GM18526 (cell line): ENCODE data around the gene EFEMP2.
A peak's percentile ranks its signal among the peaks of the same experiment; 100 is the strongest.

Experiments used
- POLR2A ChIP-seq: IDR thresholded peaks from 3 replicates; pipeline ENCODE4 v1.6.1; 2011; ENCODE audit not compliant: insufficient read length; ENCODE audit errors: extremely low read depth

Gene EFEMP2

DNA sequence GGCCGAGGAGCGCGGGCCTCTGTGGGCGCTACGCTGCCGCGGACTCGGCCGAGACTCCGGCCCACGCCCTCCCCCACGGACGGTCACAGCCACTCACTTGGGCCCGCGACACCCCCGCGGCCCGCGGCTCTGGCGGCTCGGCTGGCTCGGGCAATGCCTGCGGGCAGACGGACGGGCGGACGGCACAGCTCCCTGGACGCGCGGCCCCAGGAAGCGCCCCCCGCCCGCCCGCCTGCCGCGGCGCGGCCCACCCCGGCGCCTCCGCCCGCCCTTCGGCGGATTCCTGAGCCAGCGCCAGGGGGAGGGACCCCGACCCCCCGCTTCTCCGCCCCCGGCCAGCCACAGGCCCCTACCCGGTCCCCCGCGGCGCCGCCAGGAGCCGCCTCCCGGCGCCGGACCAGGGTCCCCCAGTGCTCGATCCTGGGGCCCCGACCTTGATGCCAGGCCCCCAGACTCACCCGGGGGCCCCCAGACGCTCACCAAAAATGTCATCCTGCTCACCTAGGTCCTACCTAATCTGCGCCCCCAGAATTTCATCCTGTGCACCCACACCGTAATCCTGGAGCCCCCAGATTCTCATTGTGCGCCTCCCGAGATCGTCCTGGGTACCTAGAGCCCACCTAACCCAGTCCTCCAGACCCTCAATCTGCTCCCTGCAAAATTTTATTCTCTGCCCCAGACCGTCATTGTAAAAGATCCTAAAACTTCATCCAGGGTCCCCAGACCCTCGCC is at the start of gene EFEMP2:
TSS of gene EFEMP2 (minus strand) at position 215 of the 732 bp plus-strand sequence. CDS start 446 bp downstream, outside the sequence.
- no peak for TF ChIP-seq POLR2A

DNA sequence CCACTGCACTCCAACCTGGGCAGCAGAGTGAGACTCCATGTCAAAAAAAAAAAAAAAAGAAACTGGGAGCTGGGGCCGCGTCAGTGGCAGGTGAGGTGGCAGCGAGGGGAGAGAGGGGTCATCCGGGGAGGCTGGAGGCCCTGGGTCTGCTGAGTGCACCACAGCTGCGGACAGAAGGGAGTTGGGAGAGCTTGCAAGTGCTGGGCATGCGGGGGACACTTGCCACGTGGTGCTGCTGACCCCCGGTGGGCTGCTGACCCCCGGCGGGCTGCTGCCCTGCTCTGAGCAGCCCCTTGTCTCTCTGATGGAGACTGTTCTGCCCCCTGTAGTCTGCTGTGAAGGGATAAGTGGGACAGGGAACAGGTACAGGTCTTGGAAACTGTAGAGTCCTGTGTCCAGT is 49.3 kb upstream of the EFEMP2 start:
- TF ChIP-seq POLR2A = no peak

DNA sequence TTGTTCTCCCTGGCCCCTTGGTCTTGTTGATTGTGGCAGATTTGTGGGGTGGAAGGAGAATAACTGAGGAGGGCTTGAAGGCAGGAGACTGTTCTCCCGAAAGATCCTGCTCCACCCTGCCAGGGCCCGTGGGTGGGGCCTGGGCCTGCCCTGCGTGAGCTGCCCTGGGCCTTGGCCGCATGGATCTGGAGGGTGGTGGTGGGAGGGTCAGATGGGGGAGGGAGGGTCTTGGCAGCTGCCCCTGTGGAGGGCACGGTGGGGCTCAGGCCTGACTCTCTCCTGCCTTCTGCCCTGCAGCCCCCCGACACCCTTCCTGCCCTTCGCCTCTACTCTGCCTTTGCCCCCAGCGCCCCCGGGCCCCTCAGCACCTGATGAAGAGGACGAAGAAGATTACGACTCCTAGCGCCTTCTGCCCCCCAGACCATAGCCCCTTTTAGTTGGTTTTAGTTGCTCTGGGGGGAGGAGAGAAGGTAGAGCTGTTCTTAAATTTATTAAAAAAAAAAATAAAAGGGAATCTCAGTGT is 48.5 kb upstream of the EFEMP2 start:
- TF ChIP-seq POLR2A = no peak

DNA sequence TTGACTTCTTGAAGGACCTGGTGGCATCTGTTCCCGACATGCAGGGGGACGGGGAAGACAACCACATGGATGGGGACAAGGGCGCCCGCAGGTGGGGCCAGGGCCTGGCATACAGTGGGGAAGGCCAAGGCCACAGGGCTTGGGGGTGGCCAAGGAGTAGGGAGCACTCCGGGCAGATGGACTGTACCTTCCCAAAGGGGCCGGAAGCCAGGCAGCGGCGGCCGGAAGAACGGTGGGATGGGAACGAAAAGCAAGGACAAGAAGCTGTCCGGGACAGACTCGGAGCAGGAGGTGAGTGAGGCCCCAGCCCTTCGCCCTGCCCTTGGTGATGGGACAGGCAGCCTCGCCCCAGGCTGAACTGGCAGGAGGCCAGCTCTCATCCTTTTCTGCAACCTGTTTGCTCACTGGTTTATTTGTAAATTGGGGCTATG is 47.8 kb upstream of the EFEMP2 start:
- TF ChIP-seq POLR2A = no peak

DNA sequence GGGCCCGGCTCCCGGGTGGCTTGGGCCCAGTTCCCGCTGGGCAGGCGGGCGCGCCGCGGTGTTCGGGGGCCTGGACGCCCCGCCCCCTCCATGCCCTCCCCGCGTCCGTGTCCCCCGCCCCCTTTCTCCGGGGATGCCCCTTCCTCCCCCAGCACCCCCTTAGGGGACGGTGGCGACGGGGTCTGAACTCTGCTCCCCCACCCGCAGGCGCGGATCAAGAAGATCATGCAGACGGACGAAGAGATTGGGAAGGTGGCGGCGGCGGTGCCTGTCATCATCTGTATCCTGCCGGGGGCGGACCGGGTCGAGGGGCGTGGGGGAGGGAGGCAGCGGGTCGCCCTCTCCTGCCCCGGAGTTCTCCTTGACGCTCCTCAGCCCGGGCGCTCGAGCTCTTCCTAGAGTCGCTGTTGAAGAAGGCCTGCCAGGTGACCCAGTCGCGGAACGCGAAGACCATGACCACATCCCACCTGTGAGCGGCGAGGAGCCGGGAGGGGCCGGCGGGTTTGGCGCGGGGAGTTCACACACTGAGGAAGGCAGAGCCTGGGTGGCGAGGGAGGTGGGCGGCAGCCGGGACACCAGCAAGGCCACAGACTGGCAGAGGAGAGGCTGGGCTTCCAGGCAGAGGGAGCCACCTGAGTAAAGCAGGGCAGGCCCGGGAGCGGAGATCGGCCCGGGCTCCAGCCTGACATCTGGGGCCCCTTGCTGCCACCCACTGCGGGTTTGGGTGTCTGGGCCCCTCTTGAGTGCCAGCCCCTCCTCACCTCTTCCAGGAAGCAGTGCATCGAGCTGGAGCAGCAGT is 47.2 kb upstream of the EFEMP2 start:
- no peak for TF ChIP-seq POLR2A

DNA sequence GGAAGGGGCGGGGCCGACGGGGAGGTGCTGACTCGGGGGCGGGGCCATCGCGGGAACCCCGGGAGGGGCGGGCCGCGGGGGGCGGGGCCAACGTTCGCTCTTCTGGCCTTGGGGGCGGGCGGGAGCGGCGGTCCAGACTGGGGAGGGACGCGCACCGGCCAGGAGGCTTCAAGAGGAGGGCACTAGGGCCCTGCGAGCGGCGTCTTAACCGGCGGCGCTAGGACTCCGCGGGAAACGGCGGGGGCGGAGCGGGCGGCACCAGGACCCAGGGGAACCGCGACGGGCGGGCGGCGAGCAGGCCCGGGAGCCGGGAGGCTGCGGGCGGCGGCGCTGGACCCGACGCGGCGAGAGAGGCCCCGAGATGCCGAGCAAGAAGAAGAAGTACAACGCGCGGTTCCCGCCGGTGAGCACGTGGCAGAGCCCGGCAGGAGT is 46.6 kb upstream of the EFEMP2 start, which contains the start of gene DRAP1:
TSS of gene DRAP1 (plus strand) at position 286 of the 432 bp plus-strand sequence. CDS start at position 362, 76 bp downstream.
- no peak for TF ChIP-seq POLR2A

DNA sequence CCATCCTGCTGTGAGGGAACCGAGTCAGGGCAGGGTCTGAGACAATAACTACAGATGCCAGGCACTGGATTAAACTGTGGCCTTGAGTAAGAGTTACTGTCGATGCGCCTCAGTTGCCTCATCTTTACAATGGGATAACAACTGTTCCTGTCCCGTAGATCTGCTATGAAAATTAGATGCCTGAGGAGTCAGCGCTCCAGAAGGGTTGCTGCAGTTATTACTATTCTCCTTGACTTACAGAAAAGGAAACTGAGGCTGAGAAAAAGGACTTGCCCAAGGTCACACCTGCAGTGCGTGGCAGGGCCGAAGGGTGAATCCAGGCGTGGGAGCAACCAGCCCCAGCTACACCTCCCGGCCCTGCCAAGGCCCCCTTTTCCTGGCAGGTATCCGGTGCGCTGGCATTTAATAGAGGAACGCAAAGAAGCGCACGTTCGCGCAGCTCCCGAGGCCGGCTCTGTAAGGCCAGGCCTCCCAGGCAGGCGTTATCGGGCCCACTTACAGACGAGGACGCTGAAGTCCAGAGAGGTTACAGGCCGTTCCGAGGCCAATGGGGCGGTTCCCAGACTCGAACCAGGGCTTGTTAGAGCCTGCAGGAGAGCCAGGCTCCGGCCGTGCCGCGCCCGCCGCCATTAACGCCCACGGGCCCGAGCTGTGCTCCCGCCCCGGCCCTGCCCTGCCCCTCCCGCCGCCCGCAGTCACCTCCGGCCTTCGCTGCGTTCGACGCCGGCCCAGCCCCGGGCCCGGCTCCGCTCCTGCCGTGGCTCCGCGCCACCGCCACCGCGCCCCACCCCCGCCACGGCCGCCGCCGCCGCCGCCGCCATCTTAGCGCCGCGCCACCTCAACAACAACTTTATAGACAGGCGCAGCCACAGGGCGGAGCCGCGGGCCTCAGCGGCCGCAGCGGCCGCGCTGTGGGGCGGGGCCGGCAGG is 45.9 kb upstream of the EFEMP2 start, which contains the start of gene C11orf68:
TSS of gene C11orf68 (minus strand) at position 852 of the 930 bp plus-strand sequence. CDS start at position 821, 31 bp downstream.
- peak; percentile 73 for TF ChIP-seq POLR2A

DNA sequence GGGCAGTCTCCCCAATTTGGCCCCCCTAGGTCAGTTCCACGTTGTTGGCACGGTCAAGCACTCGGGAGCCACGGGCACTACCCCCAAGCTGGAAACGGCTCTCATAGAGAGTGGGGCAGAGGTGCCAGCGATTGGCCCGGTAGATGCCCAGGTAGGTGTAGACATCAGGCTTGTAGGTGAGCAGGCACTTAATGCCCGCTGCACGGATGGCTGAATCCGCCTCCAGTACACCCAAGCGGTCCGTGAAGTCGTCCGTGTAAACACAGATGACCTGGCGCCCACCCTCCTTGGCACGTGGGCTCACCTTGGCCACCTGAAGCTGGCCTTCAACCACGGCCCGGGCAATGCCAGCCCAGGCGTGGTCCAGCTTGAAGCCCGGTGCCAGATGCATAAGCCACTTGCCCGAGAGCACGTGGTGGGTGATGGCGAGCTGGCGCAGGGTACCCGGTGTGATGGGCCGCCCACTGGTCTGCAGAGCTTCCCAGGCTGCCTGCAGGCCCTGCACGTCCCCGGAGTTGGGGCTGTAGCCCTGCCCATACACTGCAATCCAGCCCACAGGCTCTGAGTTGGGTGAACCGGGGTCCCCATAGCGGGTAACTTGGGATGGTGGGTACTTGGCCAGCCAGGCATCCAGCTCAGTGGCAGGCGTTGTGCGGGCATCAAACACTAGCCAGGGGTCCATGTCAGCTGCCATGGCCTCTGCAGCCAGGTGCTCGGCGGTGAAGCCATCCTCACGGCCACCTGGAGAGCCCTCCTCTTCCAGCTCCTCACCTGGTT is 45.0 kb upstream of the EFEMP2 start:
- TF ChIP-seq POLR2A = no peak

DNA sequence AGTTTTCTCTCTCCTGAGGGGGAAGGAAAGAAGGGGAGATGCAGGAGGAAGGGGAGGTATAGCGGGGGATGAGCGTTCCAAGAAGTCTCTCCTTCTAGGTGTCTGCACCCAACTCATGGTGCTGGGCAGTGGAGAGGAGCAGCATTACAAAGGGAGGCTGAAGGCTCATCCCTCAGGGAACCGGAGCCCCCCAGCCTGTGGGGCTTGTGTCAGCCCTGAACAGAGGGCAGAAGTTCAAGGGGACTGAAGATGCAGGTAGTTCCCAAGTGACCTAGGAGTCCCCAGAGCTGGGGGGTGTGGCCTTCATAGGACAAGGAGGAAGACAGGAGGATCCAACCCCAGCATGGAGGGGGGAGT is 44.5 kb upstream of the EFEMP2 start:
- TF ChIP-seq POLR2A = no peak

DNA sequence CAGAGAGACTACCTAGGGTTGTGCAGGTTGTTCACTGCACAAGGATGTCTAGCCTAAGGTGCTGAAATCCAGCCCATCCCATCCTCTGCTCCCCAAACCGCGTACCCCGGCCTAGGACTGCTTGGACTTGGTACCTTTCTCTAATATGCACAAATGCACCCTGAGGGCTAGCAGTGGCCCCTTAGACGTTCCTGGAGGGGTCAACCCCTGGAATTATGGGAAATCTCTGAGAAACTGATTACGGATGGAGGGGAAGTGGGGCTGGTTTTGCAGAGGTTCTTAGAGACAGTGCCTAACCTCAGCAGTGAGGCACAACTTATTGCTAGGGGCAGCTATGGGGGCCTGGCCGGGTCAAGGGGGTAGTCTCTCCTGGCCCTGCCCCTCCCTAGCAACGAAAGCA is 43.8 kb upstream of the EFEMP2 start:
- TF ChIP-seq POLR2A = no peak

DNA sequence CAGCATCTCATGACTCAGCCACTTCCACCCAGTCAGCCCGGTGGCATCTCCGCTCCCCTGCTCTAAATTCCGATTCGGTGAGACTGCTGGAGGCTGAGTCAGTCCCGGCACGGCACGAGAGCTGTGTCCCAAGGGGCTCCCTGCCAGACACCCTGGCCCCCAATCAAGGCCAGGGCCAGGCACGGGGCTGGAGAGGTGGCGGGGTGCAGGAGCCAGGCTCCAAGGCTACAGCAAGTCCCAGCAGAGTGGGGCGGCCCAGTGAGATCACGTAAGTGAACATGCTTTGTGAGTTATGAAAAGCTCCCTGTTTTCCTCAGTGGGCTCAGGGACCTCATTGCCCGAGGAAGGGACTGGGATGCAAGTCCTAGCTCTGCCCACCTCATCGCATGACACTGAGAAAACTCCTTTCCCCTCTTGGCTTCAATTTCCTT is 43.2 kb upstream of the EFEMP2 start:
- no peak for TF ChIP-seq POLR2A

DNA sequence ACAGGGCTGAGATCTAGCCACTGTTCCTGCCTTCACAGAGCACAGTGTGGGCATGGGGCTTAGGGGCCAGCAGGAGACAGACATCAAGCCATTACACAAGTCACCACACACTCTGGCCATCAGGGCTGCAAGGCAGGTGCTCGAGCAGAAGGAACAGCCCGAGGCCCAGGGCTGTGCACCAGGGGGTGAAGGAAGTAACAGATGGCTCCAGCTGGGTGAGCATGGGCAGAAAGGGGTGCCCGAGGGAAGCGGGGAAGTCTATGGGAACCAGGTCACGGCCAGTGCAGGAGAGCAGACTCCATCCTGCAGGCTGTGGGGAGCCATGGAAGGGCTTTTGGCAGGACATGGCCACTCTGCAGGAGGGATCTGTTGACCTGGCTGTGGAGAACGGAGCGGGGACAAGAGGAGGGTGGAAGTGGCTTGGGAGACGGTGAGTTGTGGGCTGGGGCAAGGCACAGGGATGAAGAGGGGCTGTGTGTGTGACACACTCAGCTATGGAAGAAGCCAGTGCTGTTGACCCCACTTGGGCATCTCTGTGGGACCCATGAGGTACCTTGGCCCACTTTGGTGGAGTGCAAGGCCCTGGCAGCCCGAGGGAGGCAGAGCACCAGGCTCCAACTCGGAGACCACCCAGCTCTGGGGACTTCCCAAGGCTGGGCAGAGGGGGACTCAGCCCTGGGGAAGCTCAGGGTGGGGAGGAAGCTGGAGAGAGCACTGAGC is 42.7 kb upstream of the EFEMP2 start:
- TF ChIP-seq POLR2A = peak; percentile 5

DNA sequence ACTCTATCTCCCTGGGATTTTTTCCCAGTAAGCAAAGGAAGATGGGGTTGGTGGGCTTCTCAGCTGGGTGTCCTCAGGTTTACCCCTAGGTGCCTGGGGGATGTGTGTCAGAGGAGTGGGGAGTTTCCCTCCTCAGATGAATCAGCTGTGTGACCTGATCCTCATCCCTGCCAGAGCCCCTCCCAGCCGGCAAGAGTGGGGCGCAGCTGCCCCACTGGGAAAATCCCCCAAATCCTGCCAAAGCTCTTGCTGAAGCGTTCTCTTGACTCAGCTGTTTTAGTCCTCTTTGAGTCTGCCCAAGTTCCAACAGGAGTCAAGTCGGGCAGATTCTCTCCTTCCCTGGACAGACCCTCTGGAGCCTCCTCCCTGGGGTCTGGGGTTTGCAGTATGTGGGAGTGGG is 40.2 kb upstream of the EFEMP2 start:
- TF ChIP-seq POLR2A = no peak

DNA sequence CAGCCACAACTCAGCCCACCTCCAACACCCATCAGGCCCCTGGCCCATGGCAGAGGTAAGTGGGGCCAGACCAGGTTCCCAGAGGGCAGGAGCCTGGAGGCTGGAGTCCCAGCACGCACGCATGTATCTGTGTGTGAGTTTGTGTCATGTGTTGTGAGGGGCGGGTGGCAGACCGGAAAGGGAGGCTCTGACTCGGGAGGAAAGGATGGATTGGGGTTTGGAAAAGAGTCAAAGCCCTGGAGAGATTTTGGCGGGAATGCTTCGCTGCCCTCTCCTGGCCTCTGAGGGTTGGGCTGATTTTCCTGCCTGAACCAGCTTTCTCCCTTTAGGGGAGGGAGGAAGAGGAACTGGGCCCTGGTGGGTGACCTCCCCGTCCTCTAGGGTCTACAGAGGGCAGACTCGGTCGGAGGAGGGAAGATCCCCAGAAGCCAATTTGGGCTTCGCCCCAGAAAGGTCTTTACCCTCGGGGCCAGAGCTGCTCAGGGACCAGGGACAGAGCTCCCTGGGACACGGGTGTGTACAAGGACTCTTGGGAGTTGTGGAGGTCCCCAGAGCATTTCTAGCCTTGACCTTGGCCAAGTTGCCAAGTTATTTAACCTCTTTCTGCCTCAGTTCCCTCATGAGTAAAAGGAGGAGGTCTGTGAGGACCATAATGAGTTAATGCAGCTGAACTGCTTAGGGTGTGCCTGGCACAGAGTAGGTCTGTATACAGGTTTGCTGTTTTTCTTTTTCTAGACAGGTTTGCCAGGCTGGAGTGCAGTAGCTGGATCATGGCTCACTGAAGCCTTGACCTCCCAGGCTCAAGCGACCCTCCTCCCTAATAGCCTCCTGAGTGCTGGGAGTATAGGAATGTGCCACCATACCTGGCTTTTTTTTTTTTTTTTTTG is 39.3 kb upstream of the EFEMP2 start:
- TF ChIP-seq POLR2A = no peak
